NT2/D1 (cell line): ENCODE results near the gene ELP4.

Experiments
- DNase-seq: peaks from one replicate; pipeline ENCODE4 v3.0.0-alpha.2; 2011; ENCODE audit warnings: low read depth, low spot score
- H3K27me3 ChIP-seq: 2 replicates; pipeline ENCODE4 v1.6.0; 2011; ENCODE audit warnings: mild to moderate bottlenecking; ENCODE audit not compliant: insufficient read length, insufficient read depth
- H3K36me3 ChIP-seq: 2 replicates; pipeline ENCODE4 v1.6.1; 2011; ENCODE audit warnings: mild to moderate bottlenecking, low read length, mixed read lengths; ENCODE audit not compliant: insufficient read depth, insufficient read length
- H3K4me1 ChIP-seq: 2 replicates; pipeline ENCODE4 v1.5.1; 2011; ENCODE audit not compliant: insufficient read depth, insufficient read length
- H3K4me3 ChIP-seq: 2 replicates; pipeline ENCODE4 v1.5.1; 2011; ENCODE audit warnings: low read depth; ENCODE audit not compliant: insufficient read length
- H3K9ac ChIP-seq: 2 replicates; pipeline ENCODE4 v1.6.0; 2011; ENCODE audit warnings: low read depth; ENCODE audit not compliant: insufficient read length
- H3K9me3 ChIP-seq: 2 replicates; pipeline ENCODE4 v1.5.1; 2011; ENCODE audit warnings: mild to moderate bottlenecking, low read length; ENCODE audit not compliant: insufficient read depth
- SUZ12 ChIP-seq: IDR thresholded peaks from 2 replicates; pipeline ENCODE4 v1.6.1; 2011; ENCODE audit not compliant: insufficient read length, insufficient read depth; ENCODE audit errors: extremely low read depth
- YY1 ChIP-seq: IDR thresholded peaks from 2 replicates; pipeline ENCODE4 v1.6.1; 2011; ENCODE audit not compliant: insufficient read length, insufficient read depth
- ZNF274 ChIP-seq: IDR thresholded peaks from 2 replicates; pipeline ENCODE4 v1.6.1; 2011; ENCODE audit warnings: mild to moderate bottlenecking, low read depth, low read length

ELP4 gene

GRCh38 chr11:31598454-31598853, 88.9 kb downstream of the ELP4 start:
- H3K36me3 ChIP-seq = no peaks in the 10 kb centered on the region
- TF ChIP-seq SUZ12 (no peak), YY1 (no peak), ZNF274 (no peak)
- H3K9ac ChIP-seq = no peak overlapping the region
- no peaks in the 10 kb centered on the region for H3K4me1 ChIP-seq
- DNase-seq = no peak
- no peaks in the 10 kb centered on the region for H3K27me3 ChIP-seq
- H3K9me3 ChIP-seq = no peaks in the 10 kb centered on the region
- H3K4me3 ChIP-seq = no peak overlapping the region

DNA sequence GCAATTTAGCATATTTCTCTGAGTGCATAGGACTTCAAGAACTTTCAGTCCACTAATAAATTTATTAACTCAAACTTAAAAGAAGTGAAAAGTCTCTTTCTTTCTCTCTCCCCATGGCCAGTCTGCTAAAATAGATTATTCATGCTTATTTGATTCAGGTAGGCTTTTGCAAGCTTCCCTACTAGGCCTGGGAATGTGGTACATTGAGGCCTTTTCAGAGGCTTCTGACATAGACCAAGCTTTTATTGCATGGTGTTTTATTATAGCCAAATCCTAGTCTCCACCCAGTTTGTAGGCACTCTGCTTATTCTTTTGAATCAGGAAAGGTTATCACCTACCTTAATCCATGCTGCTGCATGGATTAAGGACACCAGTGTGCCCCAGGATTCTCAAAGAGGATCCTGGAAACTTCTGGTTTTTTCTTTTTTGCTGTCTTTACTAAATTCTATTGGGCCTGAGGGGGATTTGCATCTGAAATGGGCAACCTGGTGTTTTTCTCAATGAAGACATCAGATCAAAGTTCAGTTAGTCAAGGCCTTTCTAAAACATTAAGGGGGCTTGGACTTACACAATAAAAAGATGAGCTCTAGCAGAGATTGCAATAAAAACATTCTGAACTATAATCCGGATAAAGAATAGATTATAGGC, 92.2 kb downstream of the ELP4 start:
- peak; percentile 6 for DNase-seq
- no peak for TF ChIP-seq SUZ12
- TF ChIP-seq ZNF274 = no peak
- no peak for TF ChIP-seq YY1
- Histone ChIP-seq H3K4me3 (no peak overlapping the region), H3K4me1 (no peaks in the 10 kb centered on the region), H3K36me3 (no peaks in the 10 kb centered on the region), H3K9me3 (no peaks in the 10 kb centered on the region), H3K9ac (no peak overlapping the region), H3K27me3 (no peaks in the 10 kb centered on the region)

GRCh38 chr11:31606893-31607292, 97.3 kb downstream of the ELP4 start:
- TF ChIP-seq YY1 (no peak), SUZ12 (no peak), ZNF274 (no peak)
- no peak for DNase-seq
- Histone ChIP-seq H3K4me1 (no peaks in the 10 kb centered on the region), H3K27me3 (no peaks in the 10 kb centered on the region), H3K9ac (no peak overlapping the region), H3K36me3 (no peaks in the 10 kb centered on the region), H3K9me3 (no peaks in the 10 kb centered on the region), H3K4me3 (no peak overlapping the region)

DNA sequence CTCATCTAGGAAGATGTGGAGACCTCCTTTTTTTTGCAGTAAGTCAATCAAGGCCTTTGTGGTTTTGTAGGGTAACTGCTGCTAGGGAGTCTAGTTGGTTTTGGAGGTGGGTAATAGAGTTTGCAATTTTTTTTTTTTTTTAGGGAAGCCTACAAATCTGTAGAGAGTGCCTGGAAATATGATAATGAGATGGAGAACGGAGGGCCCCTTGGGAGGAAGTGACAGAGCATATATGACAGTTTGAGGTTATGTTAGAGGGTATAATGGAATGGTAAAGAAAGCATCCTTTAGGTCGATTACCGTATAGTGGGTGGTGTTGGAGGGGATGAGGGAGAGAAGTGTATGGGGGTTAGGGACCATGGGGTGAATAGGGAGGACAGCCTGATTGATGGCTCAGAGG, 98.3 kb downstream of the ELP4 start:
- no peaks in the 10 kb centered on the region for H3K4me1 ChIP-seq
- H3K9me3 ChIP-seq = no peaks in the 10 kb centered on the region
- H3K27me3 ChIP-seq = no peaks in the 10 kb centered on the region
- H3K4me3 ChIP-seq = no peak overlapping the region
- DNase-seq = no peak
- TF ChIP-seq YY1 = no peak
- no peak for TF ChIP-seq SUZ12
- TF ChIP-seq ZNF274 = no peak
- no peaks in the 10 kb centered on the region for H3K36me3 ChIP-seq
- no peak overlapping the region for H3K9ac ChIP-seq

GRCh38 chr11:31608995-31609394, 99.4 kb downstream of the ELP4 start:
- Histone ChIP-seq H3K9ac (no peak overlapping the region), H3K4me1 (no peaks in the 10 kb centered on the region), H3K4me3 (no peak overlapping the region), H3K9me3 (no peaks in the 10 kb centered on the region), H3K36me3 (no peaks in the 10 kb centered on the region), H3K27me3 (no peaks in the 10 kb centered on the region)
- no peak for DNase-seq
- no peak for TF ChIP-seq YY1
- no peak for TF ChIP-seq SUZ12
- no peak for TF ChIP-seq ZNF274

- H3K9me3 ChIP-seq = no peaks in the 10 kb centered on the region
- TF ChIP-seq YY1 (no peak), SUZ12 (no peak), ZNF274 (no peak)
- no peaks in the 10 kb centered on the region for H3K36me3 ChIP-seq
- H3K9ac ChIP-seq = no peak overlapping the region
- no peaks in the 10 kb centered on the region for H3K27me3 ChIP-seq
- no peak overlapping the region for H3K4me3 ChIP-seq
- no peak for DNase-seq
- H3K4me1 ChIP-seq = no peaks in the 10 kb centered on the region
These were observed 101.0 kb downstream of the ELP4 start for GRCh38 chr11:31610544-31610943.

GRCh38 chr11:31617246-31617645, 107.7 kb downstream of the ELP4 start:
- Histone ChIP-seq H3K27me3 (no peaks in the 10 kb centered on the region), H3K4me1 (no peaks in the 10 kb centered on the region), H3K36me3 (no peaks in the 10 kb centered on the region), H3K4me3 (no peak overlapping the region), H3K9ac (no peak overlapping the region), H3K9me3 (no peaks in the 10 kb centered on the region)
- no peak for TF ChIP-seq YY1
- TF ChIP-seq SUZ12 = no peak
- no peak for TF ChIP-seq ZNF274
- DNase-seq = no peak

- Histone ChIP-seq H3K4me1 (no peaks in the 10 kb centered on the region), H3K9me3 (no peaks in the 10 kb centered on the region), H3K9ac (no peak overlapping the region), H3K27me3 (no peaks in the 10 kb centered on the region), H3K36me3 (no peaks in the 10 kb centered on the region), H3K4me3 (no peak overlapping the region)
- TF ChIP-seq ZNF274 (no peak), SUZ12 (no peak), YY1 (no peak)
- no peak for DNase-seq
These were observed 110.4 kb downstream of the ELP4 start for GRCh38 chr11:31619980-31620379.
